ENCODE measurements around the gene MRPL3.

- TF ChIP-seq CTCF (IDR thresholded peaks at IDR 0.05) (no peak), POLR2A (IDR thresholded peaks at IDR 0.05) (no peak)
Measured at GRCh38 chr3:131538968-131539367, 36.2 kb upstream of the MRPL3 start.
